ENCODE results near the gene HDAC6.
A peak's percentile ranks its signal among the peaks of the same experiment; 100 is the strongest.

HDAC6 gene

GRCh38 chrX:48801280-48802088 lies at the start of gene HDAC6:
HDAC6 (plus strand) TSS chrX:48802067; CDS start chrX:48802693, 626 bp downstream.
- DNase-seq (ENCODE audit: low read depth): peak; percentile 87

GRCh38 chrX:48752498-48752897 lies 49.4 kb upstream of the HDAC6 start:
- no peak for DNase-seq (ENCODE audit: low read depth)

- no peak for DNase-seq (ENCODE audit: low read depth)
Observed at GRCh38 chrX:48753708-48754228, 48.1 kb upstream of the HDAC6 start.

GRCh38 chrX:48754238-48754637 lies 47.6 kb upstream of the HDAC6 start:
- no peak for DNase-seq (ENCODE audit: low read depth)

- no peak for DNase-seq (ENCODE audit: low read depth)
Observed at GRCh38 chrX:48761674-48762471, 40.0 kb upstream of the HDAC6 start, which contains the start of gene GLOD5. GLOD5 (plus strand) TSS chrX:48761747; CDS start chrX:48761791, 44 bp downstream.

GRCh38 chrX:48769230-48769629 lies 32.6 kb upstream of the HDAC6 start:
- no peak for DNase-seq (ENCODE audit: low read depth)

- no peak for DNase-seq (ENCODE audit: low read depth)
Observed at GRCh38 chrX:48770296-48770695, 31.6 kb upstream of the HDAC6 start.

GRCh38 chrX:48772602-48773001 lies 29.3 kb upstream of the HDAC6 start:
- no peak for DNase-seq (ENCODE audit: low read depth)

GRCh38 chrX:48776818-48777439 lies 24.9 kb upstream of the HDAC6 start:
- DNase-seq (ENCODE audit: low read depth): no peak

GRCh38 chrX:48779399-48779798 lies 22.5 kb upstream of the HDAC6 start:
- DNase-seq (ENCODE audit: low read depth): no peak

- DNase-seq (ENCODE audit: low read depth): no peak
Observed at GRCh38 chrX:48781705-48782104, 20.2 kb upstream of the HDAC6 start.

GRCh38 chrX:48782216-48782615 lies 19.7 kb upstream of the HDAC6 start:
- no peak for DNase-seq (ENCODE audit: low read depth)

- no peak for DNase-seq (ENCODE audit: low read depth)
Observed at GRCh38 chrX:48782795-48783194, 19.1 kb upstream of the HDAC6 start.

- DNase-seq (ENCODE audit: low read depth): no peak
Observed at GRCh38 chrX:48784726-48785125, 17.1 kb upstream of the HDAC6 start.

- no peak for DNase-seq (ENCODE audit: low read depth)
Observed at GRCh38 chrX:48785186-48785539, 16.7 kb upstream of the HDAC6 start.

- no peak for DNase-seq (ENCODE audit: low read depth)
Observed at GRCh38 chrX:48785540-48786214, 16.2 kb upstream of the HDAC6 start.

GRCh38 chrX:48786341-48786800 lies 15.5 kb upstream of the HDAC6 start, which contains the start of gene GATA1:
GATA1 (plus strand) TSS chrX:48786590; CDS start chrX:48791110, 4,520 bp downstream.
- no peak for DNase-seq (ENCODE audit: low read depth)

GRCh38 chrX:48786825-48787504 lies 14.9 kb upstream of the HDAC6 start:
- DNase-seq (ENCODE audit: low read depth): no peak

- DNase-seq (ENCODE audit: low read depth): no peak
Observed at GRCh38 chrX:48787505-48788443, 14.1 kb upstream of the HDAC6 start.
